Calu3 (cell line): ENCODE results near the gene TNKS1BP1. TPM values are rescaled to one million over a fixed set of nuclear protein-coding genes. Genes with fewer than 3 reads are reported as not detected.

Source experiments
- BruUV-seq: library from RNA; stranded (reverse); fragments of 400-500 nt; replicated peaks from 2 replicates; lab custom pipeline; 2021; lab: Mats Ljungman, UMichigan
- CTCF ChIA-PET: fragments of 300-600 bp; sonication (Branson Sonifier 250); formaldehyde crosslinking; loops from one replicate; lab custom pipeline; 2022; ENCODE audit warnings: antibody characterized with exemption; lab: Charles Lee
- DNase-seq: peaks from one replicate; pipeline ENCODE4 v3.0.0; 2022
- H3K27ac Mint-ChIP-seq: one replicate; pipeline ENCODE4 v1.8.0; 2022; ENCODE audit warnings: mixed read lengths; ENCODE audit not compliant: unreplicated experiment
- H3K27me3 Mint-ChIP-seq: one replicate; pipeline ENCODE4 v1.8.0; 2022; ENCODE audit warnings: mixed read lengths; ENCODE audit not compliant: unreplicated experiment
- H3K36me3 Mint-ChIP-seq: one replicate; pipeline ENCODE4 v1.8.0; 2022; ENCODE audit warnings: mild to moderate bottlenecking, moderate library complexity, mixed read lengths; ENCODE audit not compliant: insufficient read depth, unreplicated experiment
- H3K4me1 Mint-ChIP-seq: one replicate; pipeline ENCODE4 v1.8.0; 2022; ENCODE audit warnings: mild to moderate bottlenecking, low read depth, mixed read lengths; ENCODE audit not compliant: unreplicated experiment
- H3K4me3 Mint-ChIP-seq: one replicate; pipeline ENCODE4 v1.8.0; 2022; ENCODE audit warnings: mild to moderate bottlenecking, low read depth, moderate library complexity, mixed read lengths; ENCODE audit not compliant: unreplicated experiment
- H3K9me3 Mint-ChIP-seq: one replicate; pipeline ENCODE4 v1.8.0; 2022; ENCODE audit warnings: low read depth, mixed read lengths; ENCODE audit not compliant: unreplicated experiment
- intact Hi-C: fragments of 100-400 bp; cut with micrococcal nuclease; formaldehyde crosslinking; loops from one replicate; pipeline ENCODE4 v1.10.0; 2022; ENCODE audit not compliant: unreplicated experiment
- total RNA-seq: library from RNA; stranded (reverse); gene quantifications from 2 replicates; pipeline ENCODE4 v1.2.3, GENCODE V29; 2022
- TF ChIP-seq, protein P1 (sequence below): fragments of 200-600 bp; IDR thresholded peaks from one replicate; pipeline ENCODE4 v1.8.0; 2022; ENCODE audit warnings: antibody characterized with exemption; ENCODE audit not compliant: unreplicated experiment

Gene TNKS1BP1
- total RNA-seq, 1 experiment from 2014 or later, result 151 TPM

GRCh38 chr11:57260937-57261783, 63.6 kb downstream of the TNKS1BP1 start:
- H3K36me3 Mint-ChIP-seq, result no peaks in the 10 kb centered on the region
- H3K9me3 Mint-ChIP-seq, result no peaks in the 10 kb centered on the region
- no peak overlapping the region for H3K4me3 Mint-ChIP-seq
- TF ChIP-seq, protein P1, sequence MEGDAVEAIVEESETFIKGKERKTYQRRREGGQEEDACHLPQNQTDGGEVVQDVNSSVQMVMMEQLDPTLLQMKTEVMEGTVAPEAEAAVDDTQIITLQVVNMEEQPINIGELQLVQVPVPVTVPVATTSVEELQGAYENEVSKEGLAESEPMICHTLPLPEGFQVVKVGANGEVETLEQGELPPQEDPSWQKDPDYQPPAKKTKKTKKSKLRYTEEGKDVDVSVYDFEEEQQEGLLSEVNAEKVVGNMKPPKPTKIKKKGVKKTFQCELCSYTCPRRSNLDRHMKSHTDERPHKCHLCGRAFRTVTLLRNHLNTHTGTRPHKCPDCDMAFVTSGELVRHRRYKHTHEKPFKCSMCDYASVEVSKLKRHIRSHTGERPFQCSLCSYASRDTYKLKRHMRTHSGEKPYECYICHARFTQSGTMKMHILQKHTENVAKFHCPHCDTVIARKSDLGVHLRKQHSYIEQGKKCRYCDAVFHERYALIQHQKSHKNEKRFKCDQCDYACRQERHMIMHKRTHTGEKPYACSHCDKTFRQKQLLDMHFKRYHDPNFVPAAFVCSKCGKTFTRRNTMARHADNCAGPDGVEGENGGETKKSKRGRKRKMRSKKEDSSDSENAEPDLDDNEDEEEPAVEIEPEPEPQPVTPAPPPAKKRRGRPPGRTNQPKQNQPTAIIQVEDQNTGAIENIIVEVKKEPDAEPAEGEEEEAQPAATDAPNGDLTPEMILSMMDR, result no peak
- H3K27me3 Mint-ChIP-seq, result no peaks in the 10 kb centered on the region
- no TSS peak for BruUV-seq
- no peak overlapping the region for H3K27ac Mint-ChIP-seq
- peaks cover 8% of the 10 kb centered on the region for H3K4me1 Mint-ChIP-seq
- no peak for DNase-seq
- CTCF ChIA-PET, result no interaction called here
- intact Hi-C loops, result no loop called here

- Mint-ChIP-seq H3K4me3 (no peak overlapping the region), H3K9me3 (no peaks in the 10 kb centered on the region), H3K27me3 (no peaks in the 10 kb centered on the region), H3K27ac (no peak overlapping the region), H3K4me1 (peaks cover 10% of the 10 kb centered on the region), H3K36me3 (no peaks in the 10 kb centered on the region)
- intact Hi-C loops, result no loop called here
- CTCF ChIA-PET, result no interaction called here
- DNase-seq, result no peak
- TF ChIP-seq, protein P1, result no peak
- BruUV-seq, result no TSS peak
Measured at GRCh38 chr11:57256119-57256518, 68.6 kb downstream of the TNKS1BP1 start.

DNA sequence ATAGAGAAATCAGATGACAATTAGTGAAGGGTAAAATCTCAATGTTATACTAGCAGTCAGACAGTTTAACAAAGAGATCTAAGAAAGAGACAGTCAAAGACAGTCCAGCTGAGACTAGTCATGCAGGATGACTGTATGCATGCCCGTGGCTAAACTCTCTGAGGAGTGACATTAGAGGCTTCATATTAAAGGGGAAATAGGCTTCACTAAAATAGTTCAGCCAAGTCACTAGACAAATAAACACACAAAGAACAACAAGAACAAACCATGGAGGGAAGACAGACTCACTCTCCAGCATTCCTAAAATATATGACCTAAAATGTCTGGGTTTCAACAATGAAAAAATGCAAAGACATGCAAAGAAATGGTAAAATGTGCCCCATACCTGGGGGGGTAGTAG, 69.1 kb downstream of the TNKS1BP1 start:
- H3K27ac Mint-ChIP-seq, result no peak overlapping the region
- DNase-seq, result no peak
- intact Hi-C loops, result no loop called here
- H3K27me3 Mint-ChIP-seq, result no peaks in the 10 kb centered on the region
- H3K4me1 Mint-ChIP-seq, result peaks cover 15% of the 10 kb centered on the region
- TF ChIP-seq, protein P1, result no peak
- CTCF ChIA-PET, result no interaction called here
- no peak overlapping the region for H3K4me3 Mint-ChIP-seq
- no TSS peak for BruUV-seq
- H3K36me3 Mint-ChIP-seq, result no peaks in the 10 kb centered on the region
- H3K9me3 Mint-ChIP-seq, result no peaks in the 10 kb centered on the region

DNA sequence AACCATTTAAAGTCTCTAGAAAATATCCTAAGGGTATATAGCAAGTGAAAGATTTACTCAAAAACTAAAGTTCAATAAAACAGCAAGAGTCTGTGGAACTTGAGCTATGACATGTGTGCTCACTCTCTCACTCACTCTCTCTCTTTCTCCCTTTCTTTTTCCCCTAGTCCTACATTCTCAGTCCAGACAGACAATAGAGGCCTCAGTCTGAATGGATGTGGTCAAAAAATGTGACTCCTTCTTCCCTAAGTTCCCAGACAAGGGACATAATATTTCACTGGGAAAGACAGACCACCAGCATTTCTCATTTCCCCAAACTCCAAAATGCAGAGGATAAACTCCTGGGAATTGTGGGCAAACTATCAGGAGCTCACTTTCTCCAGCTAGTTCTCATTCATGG, 70.1 kb downstream of the TNKS1BP1 start:
- H3K36me3 Mint-ChIP-seq, result no peaks in the 10 kb centered on the region
- TF ChIP-seq, protein P1, result no peak
- CTCF ChIA-PET, result no interaction called here
- no peak for DNase-seq
- H3K4me3 Mint-ChIP-seq, result no peak overlapping the region
- no TSS peak for BruUV-seq
- no peaks in the 10 kb centered on the region for H3K9me3 Mint-ChIP-seq
- H3K27ac Mint-ChIP-seq, result no peak overlapping the region
- H3K27me3 Mint-ChIP-seq, result no peaks in the 10 kb centered on the region
- intact Hi-C loops, result no loop called here
- peaks cover 18% of the 10 kb centered on the region for H3K4me1 Mint-ChIP-seq
